Epithelial cell of esophagus (primary cell): Measurements from ENCODE around the gene TSC1.

Experiments used
- DNase-seq: peaks from one replicate; pipeline ENCODE4 v3.0.0; 2010; ENCODE audit warnings: low read depth
- H3K4me3 ChIP-seq: 2 replicates; pipeline ENCODE4 v1.5.1; 2011; ENCODE audit warnings: mild to moderate bottlenecking, low read length, control low read depth
- CTCF ChIP-seq: IDR thresholded peaks from 2 replicates; pipeline ENCODE4 v1.5.1; 2011; ENCODE audit warnings: low read depth, mild to moderate bottlenecking, low read length, control low read depth, inconsistent platforms; ENCODE audit not compliant: insufficient read depth; ENCODE audit errors: missing control alignments

TSC1 gene

GRCh38 chr9:132988244-132989013 is 44.0 kb upstream of the TSC1 start:
- DNase-seq: no peak
- no peak overlapping the region for H3K4me3 ChIP-seq
- no peak for TF ChIP-seq CTCF

GRCh38 chr9:132986640-132987620 is 42.5 kb upstream of the TSC1 start:
- no peak overlapping the region for H3K4me3 ChIP-seq
- DNase-seq: no peak
- TF ChIP-seq CTCF: no peak

GRCh38 chr9:132986114-132986513 is 41.7 kb upstream of the TSC1 start:
- no peak for DNase-seq
- H3K4me3 ChIP-seq: no peak overlapping the region
- TF ChIP-seq CTCF: no peak

GRCh38 chr9:132985489-132985888 is 41.1 kb upstream of the TSC1 start:
- no peak for TF ChIP-seq CTCF
- DNase-seq: no peak
- H3K4me3 ChIP-seq: no peak overlapping the region

GRCh38 chr9:132985071-132985350 is 40.6 kb upstream of the TSC1 start:
- DNase-seq: no peak
- no peak for TF ChIP-seq CTCF
- H3K4me3 ChIP-seq: no peak overlapping the region

- DNase-seq: no peak
- no peak overlapping the region for H3K4me3 ChIP-seq
- no peak for TF ChIP-seq CTCF
Observed at GRCh38 chr9:132984202-132985070, 40.0 kb upstream of the TSC1 start.
